ENCODE results near the gene PEX14. TPM values are rescaled to one million over a fixed set of nuclear protein-coding genes. Genes with fewer than 3 reads are reported as not detected.
"Not testable (repeated sequence)": the region's sequence is repeated elsewhere in the genome, so short reads cannot be mapped to it uniquely, and the experiment has no call there.

Gene PEX14, protein sequence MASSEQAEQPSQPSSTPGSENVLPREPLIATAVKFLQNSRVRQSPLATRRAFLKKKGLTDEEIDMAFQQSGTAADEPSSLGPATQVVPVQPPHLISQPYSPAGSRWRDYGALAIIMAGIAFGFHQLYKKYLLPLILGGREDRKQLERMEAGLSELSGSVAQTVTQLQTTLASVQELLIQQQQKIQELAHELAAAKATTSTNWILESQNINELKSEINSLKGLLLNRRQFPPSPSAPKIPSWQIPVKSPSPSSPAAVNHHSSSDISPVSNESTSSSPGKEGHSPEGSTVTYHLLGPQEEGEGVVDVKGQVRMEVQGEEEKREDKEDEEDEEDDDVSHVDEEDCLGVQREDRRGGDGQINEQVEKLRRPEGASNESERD
- total RNA-seq (10 to 100 TPM; 14.9 to 25.1 (median 19.6) TPM), polyA plus RNA-seq (10 to 100 TPM; 24.2 to 28.7 TPM)
- long read RNA-seq, donor 1, partial matches to known transcripts, result 0 of 5 reads
- long read RNA-seq, donor 1, other reads (novel, unspliced or antisense), result 2 of 5 reads
- long read RNA-seq, donor 2, partial matches to known transcripts, result 5 of 12 reads
- long read RNA-seq, donor 2, other reads (novel, unspliced or antisense), result 3 of 12 reads
- long read RNA-seq, donor 3, partial matches to known transcripts, result 4 of 6 reads
- long read RNA-seq, donor 3, other reads (novel, unspliced or antisense), result 1 of 6 reads

DNA sequence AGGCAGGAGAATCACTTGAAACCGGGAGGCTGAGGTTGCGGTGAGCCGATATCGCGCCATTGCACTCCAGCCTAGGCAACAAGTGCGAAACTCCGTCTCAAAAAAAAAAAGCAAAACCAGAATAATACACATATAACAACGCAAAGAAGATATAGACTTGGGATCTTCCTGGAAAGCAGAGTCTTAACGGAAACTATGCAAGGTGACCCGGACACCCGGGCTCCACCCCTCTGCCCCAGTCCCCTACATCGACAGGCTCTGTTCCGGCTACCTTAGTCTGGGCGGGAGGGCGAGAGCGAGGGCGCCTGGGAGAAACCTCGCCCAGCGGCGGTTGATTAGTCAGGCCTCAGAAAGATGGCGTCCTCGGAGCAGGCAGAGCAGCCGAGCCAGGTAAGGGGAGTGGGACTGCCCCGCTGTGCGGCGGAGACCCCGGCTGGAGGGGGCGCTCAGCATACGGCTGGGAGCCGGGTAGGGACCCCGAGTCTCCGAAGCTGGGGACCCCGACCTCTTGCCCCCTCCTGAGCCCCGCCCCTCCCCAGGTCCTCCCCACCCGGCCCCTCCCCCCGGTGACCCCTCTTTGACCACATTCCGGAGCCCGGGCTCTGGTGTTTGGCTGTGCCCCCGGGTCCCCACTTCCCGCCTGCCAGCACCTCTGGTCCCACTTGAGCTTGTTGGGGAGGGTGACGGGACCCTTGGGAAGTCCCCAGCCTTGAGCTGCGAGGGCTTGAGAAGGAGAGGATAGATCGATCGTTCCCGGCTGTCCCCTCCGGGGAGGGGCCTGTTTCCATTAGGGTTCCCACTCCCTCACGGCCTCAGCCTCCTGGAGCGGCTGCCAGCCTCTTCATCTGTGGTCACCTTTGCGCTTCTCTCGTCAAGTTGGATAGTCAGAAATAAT is at the start of gene PEX14:
Gene PEX14, plus strand, starts transcription at position 338 of the 895 bp plus-strand sequence. Its CDS starts 17 bp downstream, at position 355.
- TF ChIP-seq POLR2A (IDR thresholded peaks at IDR 0.05), result peak in 1 of 2 donors; percentile 47
- TF ChIP-seq, protein P1, sequence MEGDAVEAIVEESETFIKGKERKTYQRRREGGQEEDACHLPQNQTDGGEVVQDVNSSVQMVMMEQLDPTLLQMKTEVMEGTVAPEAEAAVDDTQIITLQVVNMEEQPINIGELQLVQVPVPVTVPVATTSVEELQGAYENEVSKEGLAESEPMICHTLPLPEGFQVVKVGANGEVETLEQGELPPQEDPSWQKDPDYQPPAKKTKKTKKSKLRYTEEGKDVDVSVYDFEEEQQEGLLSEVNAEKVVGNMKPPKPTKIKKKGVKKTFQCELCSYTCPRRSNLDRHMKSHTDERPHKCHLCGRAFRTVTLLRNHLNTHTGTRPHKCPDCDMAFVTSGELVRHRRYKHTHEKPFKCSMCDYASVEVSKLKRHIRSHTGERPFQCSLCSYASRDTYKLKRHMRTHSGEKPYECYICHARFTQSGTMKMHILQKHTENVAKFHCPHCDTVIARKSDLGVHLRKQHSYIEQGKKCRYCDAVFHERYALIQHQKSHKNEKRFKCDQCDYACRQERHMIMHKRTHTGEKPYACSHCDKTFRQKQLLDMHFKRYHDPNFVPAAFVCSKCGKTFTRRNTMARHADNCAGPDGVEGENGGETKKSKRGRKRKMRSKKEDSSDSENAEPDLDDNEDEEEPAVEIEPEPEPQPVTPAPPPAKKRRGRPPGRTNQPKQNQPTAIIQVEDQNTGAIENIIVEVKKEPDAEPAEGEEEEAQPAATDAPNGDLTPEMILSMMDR (IDR thresholded peaks at IDR 0.05), result no peak
- ATAC-seq, result peak; percentile 81 to 94 (median 92)
- intact Hi-C loops (cut with DNase I), result loop anchor here in 4 of 10 donors (5.0 kb wide), 1 partner anchor 43 kb away; the partner anchor contains the start of gene CENPS (in 4 of the 4)
- no peaks in the 10 kb centered on the region for H3K9me3 ChIP-seq
- DNase-seq, result peak; percentile 86 to 93 (median 91)
- peak within 1 kb of the TSS; percentile 81 to 94 (median 88) for H3K27ac ChIP-seq
- peaks cover 0 to 50% (median 23%) of the 10 kb centered on the region in 12 donors for H3K4me1 ChIP-seq
- no peaks in the 10 kb centered on the region for H3K36me3 ChIP-seq
- peak within 1 kb of the TSS; percentile 77 to 97 (median 90) for H3K4me3 ChIP-seq
- no peaks in the 10 kb centered on the region for H3K27me3 ChIP-seq
- 10 to 21% (median 12%) methylated on average over 29 to 50 of the region's 50 CpGs for WGBS, 4 donors

DNA sequence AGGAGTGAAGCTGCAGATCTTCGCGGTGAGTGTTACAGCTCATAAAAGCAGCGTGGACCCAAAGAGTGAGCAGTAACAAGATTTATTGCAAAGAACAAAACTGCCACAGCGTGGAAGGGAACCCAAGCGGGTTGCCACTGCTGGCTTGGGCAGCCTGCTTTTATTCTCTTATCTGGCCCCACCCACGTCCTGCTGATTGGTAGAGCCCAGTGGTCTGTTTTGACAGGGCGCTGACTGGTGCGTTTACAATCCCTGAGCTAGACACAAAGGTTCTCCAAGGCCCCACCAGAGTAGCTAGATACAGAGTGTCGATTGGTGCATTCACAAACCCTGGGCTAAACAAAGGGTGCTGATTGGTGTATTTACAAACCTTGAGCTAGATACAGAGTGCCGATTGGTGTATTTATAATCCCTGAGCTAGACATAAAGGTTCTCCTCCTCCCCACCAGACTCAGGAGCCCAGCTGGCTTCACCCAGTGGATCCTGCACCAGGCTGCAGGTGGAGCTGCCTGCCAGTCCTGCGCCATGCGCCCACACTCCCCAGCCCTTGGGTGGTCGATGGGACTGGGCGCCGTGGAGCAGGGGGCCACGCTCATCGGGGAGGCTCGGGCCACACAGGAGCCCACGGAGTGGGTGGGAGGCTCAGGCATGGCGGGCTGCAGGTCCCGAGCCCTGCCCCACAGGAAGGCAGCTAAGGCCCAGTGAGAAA is 48.8 kb upstream of the PEX14 start:
- H3K27me3 ChIP-seq, H3K27ac ChIP-seq, DNase-seq, ATAC-seq, H3K36me3 ChIP-seq, H3K9me3 ChIP-seq, H3K4me3 ChIP-seq: not testable (repeated sequence)
- 84 to 90% (median 87%) methylated on average over 10 to 21 of the region's 21 CpGs for WGBS, 4 donors
- peaks cover 0 to 17% (median 7%) of the 10 kb centered on the region in 12 donors for H3K4me1 ChIP-seq
- intact Hi-C loops (cut with DNase I), result loop anchor here in 6 of 10 donors (2.0 to 10.0 kb wide), 6 partner anchors 49 to 801 kb away; partner anchors contain the start of genes LZIC (in 1 of the 6) and NMNAT1 (in 1 of the 6)

DNA sequence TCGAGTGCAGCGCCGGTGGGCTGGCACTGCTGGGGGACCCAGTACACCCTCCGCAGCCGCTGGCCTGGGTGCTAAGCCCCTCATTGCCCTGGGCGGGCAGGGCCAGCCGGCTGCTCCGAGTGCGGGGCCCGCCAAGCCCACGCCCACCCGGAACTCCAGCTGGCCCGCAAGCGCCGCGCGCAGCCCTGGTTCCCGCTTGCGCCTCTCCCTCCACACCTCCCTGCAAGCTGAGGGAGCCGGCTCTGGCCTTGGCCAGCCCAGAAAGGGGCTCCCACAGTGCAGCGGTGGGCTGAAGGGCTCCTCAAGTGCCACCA is 48.3 kb upstream of the PEX14 start:
- not testable (repeated sequence) for H3K27me3 ChIP-seq, ATAC-seq, H3K4me3 ChIP-seq, H3K27ac ChIP-seq, H3K9me3 ChIP-seq, DNase-seq, H3K36me3 ChIP-seq
- peaks cover 0 to 22% (median 10%) of the 10 kb centered on the region in 12 donors for H3K4me1 ChIP-seq
- intact Hi-C loops (cut with DNase I), result loop anchor here in 6 of 10 donors (2.0 to 10.0 kb wide), 6 partner anchors 49 to 802 kb away; partner anchors contain the start of genes LZIC (in 1 of the 6) and NMNAT1 (in 1 of the 6)
- WGBS, 4 donors, result 93 to 100% (median 96%) methylated on average over 4 to 21 of the region's 21 CpGs

DNA sequence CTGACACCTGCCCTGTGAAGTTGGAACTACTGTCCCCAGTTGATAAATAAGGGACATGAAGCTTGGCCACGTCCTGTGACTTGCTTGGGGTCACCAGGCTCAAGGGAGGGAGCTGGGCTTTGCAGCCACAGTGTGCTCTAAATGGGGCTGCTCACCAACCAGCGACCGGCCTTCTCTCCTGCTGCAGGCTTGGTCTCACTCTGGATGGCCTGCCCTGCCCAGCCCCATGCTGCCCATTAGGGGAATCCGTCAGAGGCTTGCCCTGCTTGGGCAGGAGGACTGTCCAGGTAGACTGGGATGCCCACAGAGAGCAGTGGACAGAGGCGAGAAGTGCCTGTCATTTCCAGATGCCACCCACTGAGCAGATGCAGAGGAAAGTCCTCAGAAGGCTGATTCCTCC is 45.8 kb upstream of the PEX14 start:
- Histone ChIP-seq H3K9me3 (no peaks in the 10 kb centered on the region), H3K4me1 (peaks cover 0 to 26% (median 12%) of the 10 kb centered on the region in 12 donors), H3K27ac (no peak overlapping the region), H3K36me3 (peaks cover 0 to 1% (median 0%) of the 10 kb centered on the region in 9 donors), H3K27me3 (no peaks in the 10 kb centered on the region), H3K4me3 (no peak overlapping the region)
- intact Hi-C loops (cut with DNase I), result loop anchor here in 9 of 10 donors (1.0 to 10.0 kb wide), 10 partner anchors 48 to 804 kb away; partner anchors contain the start of genes LZIC (in 1 of the 9) and NMNAT1 (in 1 of the 9)
- WGBS, 4 donors, result 72 to 86% (median 82%) methylated on average over 5 of the region's 5 CpGs
- ATAC-seq, result no peak
- no peak for DNase-seq
- no peak for TF ChIP-seq POLR2A (IDR thresholded peaks at IDR 0.05)
- TF ChIP-seq, protein P1 (IDR thresholded peaks at IDR 0.05), result no peak

Data from heart left ventricle (tissue), 16 donors.